IMR-90 (cell line): Measurements from ENCODE around the gene HOXA3. TPM values are rescaled to one million over a fixed set of nuclear protein-coding genes. Genes with fewer than 3 reads are reported as not detected.

ENCODE experiments used
- CEBPB ChIP-seq: IDR thresholded peaks from 2 replicates; pipeline ENCODE4 v1.6.1; 2012; ENCODE audit warnings: low read depth, low read length, improper control_type of control experiment
- MAFK ChIP-seq: IDR thresholded peaks from 2 replicates; pipeline ENCODE4 v1.6.1; 2012; ENCODE audit warnings: low read depth, low read length, improper control_type of control experiment
- NFE2L2 ChIP-seq: fragments of 150-350 bp; IDR thresholded peaks from 2 replicates; pipeline ENCODE4 v1.6.1; 2016; ENCODE audit warnings: low read depth, mild to moderate bottlenecking, low read length
- RAD21 ChIP-seq: IDR thresholded peaks from 2 replicates; pipeline ENCODE4 v1.6.1; 2012; ENCODE audit warnings: low read length, improper control_type of control experiment
- polyA plus RNA-seq, 3 experiments: library from polyadenylated mRNA; depleted of rRNA; stranded (reverse); fragments of >200 nt; gene quantifications; 2 replicates each; pipeline ENCODE4 v1.2.3, GENCODE V29; 2012; ENCODE audit warnings: low replicate concordance in 1 of 3
- total RNA-seq: library from RNA; depleted of rRNA; stranded (reverse); fragments of >200 nt; gene quantifications from 2 replicates; pipeline ENCODE4 v1.2.3, GENCODE V29; 2012
- TF ChIP-seq, protein P1 (sequence below): fragments of 150-350 bp; IDR thresholded peaks from 2 replicates; pipeline ENCODE4 v1.6.1; 2017; ENCODE audit warnings: mild to moderate bottlenecking, antibody characterized with exemption, low read length, low read depth

The HOXA3 gene
- total and polyA plus RNA-seq, 2 of the 4 experiments (the other 2 are of a cell fraction) = 0.90 to 5.4 TPM

DNA sequence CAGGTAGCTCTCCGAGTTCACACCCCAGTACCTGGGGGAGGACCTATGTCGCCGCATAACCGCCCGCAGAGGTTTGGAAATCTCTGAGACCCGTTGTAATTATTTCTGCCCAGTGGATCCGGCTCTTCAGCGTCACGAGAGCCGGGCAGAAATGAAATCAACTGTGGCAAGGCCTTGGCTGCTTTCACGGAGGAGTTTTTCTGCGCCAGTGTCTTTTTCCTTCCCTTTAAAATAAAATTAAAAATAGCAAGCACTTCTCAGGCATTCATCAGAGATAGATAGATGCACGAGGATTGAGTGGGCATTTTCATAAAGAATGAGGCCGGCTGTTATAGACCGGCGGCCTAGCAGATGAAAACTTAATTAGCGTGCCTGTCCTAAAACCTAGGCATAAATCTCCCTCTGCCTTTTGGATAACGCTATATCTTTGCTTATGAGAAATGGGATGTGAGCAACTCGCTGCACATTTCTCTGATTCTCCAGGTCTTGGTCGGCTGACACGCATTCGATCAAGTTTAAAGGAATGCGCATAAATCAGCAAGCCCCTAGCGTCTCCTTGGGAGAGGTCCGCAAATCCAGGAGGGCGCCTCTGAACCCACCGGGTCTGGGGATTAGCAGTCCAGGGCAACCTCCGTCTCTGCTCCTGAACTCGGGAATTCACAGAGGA lies 41.1 kb upstream of the HOXA3 start (continued):
- TF ChIP-seq, protein P1, sequence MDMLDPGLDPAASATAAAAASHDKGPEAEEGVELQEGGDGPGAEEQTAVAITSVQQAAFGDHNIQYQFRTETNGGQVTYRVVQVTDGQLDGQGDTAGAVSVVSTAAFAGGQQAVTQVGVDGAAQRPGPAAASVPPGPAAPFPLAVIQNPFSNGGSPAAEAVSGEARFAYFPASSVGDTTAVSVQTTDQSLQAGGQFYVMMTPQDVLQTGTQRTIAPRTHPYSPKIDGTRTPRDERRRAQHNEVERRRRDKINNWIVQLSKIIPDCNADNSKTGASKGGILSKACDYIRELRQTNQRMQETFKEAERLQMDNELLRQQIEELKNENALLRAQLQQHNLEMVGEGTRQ = no peak
- TF ChIP-seq MAFK (no peak), CEBPB (no peak), RAD21 (no peak), NFE2L2 (no peak)
